ENCODE results near the gene KCNG3. TPM values are rescaled to one million over a fixed set of nuclear protein-coding genes. Genes with fewer than 3 reads are reported as not detected.

KCNG3 gene
- total and polyA plus RNA-seq, 2 of the 13 experiments (the other 11 are each of a cell fraction or from before 2014, with no cell fraction given): 2.8 to 4.8 TPM

- no peaks in the 10 kb centered on the region for H3K9me3 ChIP-seq (ENCODE audit: low read length)
- ChIA-PET CTCF (ENCODE audit: low intra/inter-chr PET ratio, low total read pairs) (interaction anchor here (0.8 to 2.6 kb wide), 2 partner anchors 19 to 150 kb away, joined by 3 to 26 read pairs; no protein-coding TSS in a partner anchor), POLR2A (no interaction called here)
- no peak overlapping the region for H3K4me2 ChIP-seq (ENCODE audit: low read depth, low read length)
- no peaks in the 10 kb centered on the region for H3K79me2 ChIP-seq (ENCODE audit: insufficient read depth, low read length)
- no TSS peak for BruUV-seq (replicated peaks)
- H3K9ac ChIP-seq (ENCODE audit: insufficient read depth, low read depth, low read length): no peak overlapping the region
- no peaks in the 10 kb centered on the region for H3K27me3 ChIP-seq (ENCODE audit: control insufficient read depth in 1 of 2, insufficient read depth in 2 of 2, low read length in 2 of 2)
- no peak overlapping the region for H3K27ac ChIP-seq (ENCODE audit: extremely low read length, insufficient read depth, low read length)
- intact Hi-C loops (cut with micrococcal nuclease; ENCODE audit: unreplicated experiment) (loop anchor here (1.0 kb wide), 1 partner anchor 150 kb away; no protein-coding TSS in a partner anchor), in situ Hi-C loops (cut with HindIII; ENCODE audit: extremely low pct_ligation_motif_present, low pct_unique_long_range_greater_than_20kb) (no loop called here)
- no peak overlapping the region for H2AFZ ChIP-seq (ENCODE audit: low read length)
- peak; percentile 71 for ATAC-seq
- 89% methylated on average over 5 of the region's 5 CpGs for WGBS (ENCODE audit: low lambda C conversion rate)
- no peaks in the 10 kb centered on the region for H4K20me1 ChIP-seq (ENCODE audit: insufficient read depth, low read length)
- no peaks in the 10 kb centered on the region for H3K36me3 ChIP-seq (replicated peaks in 1 of 2; ENCODE audit: control insufficient read depth in 1 of 2, insufficient read depth in 2 of 2, low read length in 2 of 2)
- peak; percentile 69 for DNase-seq (ENCODE audit: low spot score)
- FAIRE-seq: peak; percentile 76
- H3K4me1 ChIP-seq (ENCODE audit: insufficient read depth, low read length): peaks cover 24% of the 10 kb centered on the region
- H3K4me3 ChIP-seq (replicated peaks in 1 of 3; ENCODE audit: insufficient read depth in 1 of 3, low read depth in 2 of 3, low read length in 3 of 3): no peak overlapping the region
- TF ChIP-seq ZNF776 (CRISPR knock-in tag; IDR thresholded peaks at IDR 0.05) (no peak), HNRNPK (IDR thresholded peaks at IDR 0.05; ENCODE audit: low read depth, low read length, poor library complexity, severe bottlenecking) (no peak), ETV6 (CRISPR knock-in tag; conservative IDR thresholded peaks at IDR 0.05) (no peak), ZNF281 (CRISPR knock-in tag; IDR thresholded peaks at IDR 0.05; ENCODE audit: borderline replicate concordance) (no peak), HMGXB4 (CRISPR knock-in tag; IDR thresholded peaks at IDR 0.05; ENCODE audit: borderline replicate concordance in 1 of 2, low read depth in 1 of 2) (0 out of 4 replicates have a peak, but pooled peaks of 1 of the 2 experiments have one; percentile 18), ZNF276 (CRISPR knock-in tag; IDR thresholded peaks at IDR 0.05; ENCODE audit: low read depth) (0 out of 2 replicates have a peak, but pooled peaks have one; percentile 41), NCOA1 (CRISPR knock-in tag; IDR thresholded peaks at IDR 0.05) (no peak), ATRX (CRISPR knock-in tag; IDR thresholded peaks at IDR 0.05; ENCODE audit: borderline replicate concordance) (no peak), DNMT3B (CRISPR knock-in tag; conservative IDR thresholded peaks at IDR 0.05) (no peak), ZNF747 (CRISPR knock-in tag; IDR thresholded peaks at IDR 0.05; ENCODE audit: borderline replicate concordance) (no peak), ZNF770 (CRISPR knock-in tag; IDR thresholded peaks at IDR 0.05) (peak; percentile 52), ZC3H4 (CRISPR knock-in tag; IDR thresholded peaks at IDR 0.05; ENCODE audit: borderline replicate concordance) (no peak), SMYD3 (CRISPR knock-in tag; IDR thresholded peaks at IDR 0.05) (0 out of 2 replicates have a peak, but pooled peaks have one; percentile 16), KDM2A (CRISPR knock-in tag; IDR thresholded peaks at IDR 0.05; ENCODE audit: borderline replicate concordance, low read depth) (no peak), ZNF777 (CRISPR knock-in tag; IDR thresholded peaks at IDR 0.05) (no peak)
These were observed 19.6 kb upstream of the KCNG3 start for GRCh38 chr2:42513252-42513918.
